HG03097 (cell line): Measurements from ENCODE around the gene MEGF11.
A peak's percentile ranks its signal among the peaks of the same experiment; 100 is the strongest.

Experiments
- ATAC-seq: cut with Tn5 transposase; IDR thresholded peaks from one replicate; pipeline ENCODE4 v1.9.1; 2021; ENCODE audit not compliant: unreplicated experiment, low FRiP score

The MEGF11 gene

GRCh38 chr15:66253418-66254088 is at the start of gene MEGF11:
TSS of gene MEGF11 (minus strand) at chr15:66253750. CDS start at chr15:66128403, 125,347 bp downstream.
- no peak for ATAC-seq

- no peak for ATAC-seq
These were observed 49.1 kb upstream of the MEGF11 start for GRCh38 chr15:66302489-66303278.

DNA sequence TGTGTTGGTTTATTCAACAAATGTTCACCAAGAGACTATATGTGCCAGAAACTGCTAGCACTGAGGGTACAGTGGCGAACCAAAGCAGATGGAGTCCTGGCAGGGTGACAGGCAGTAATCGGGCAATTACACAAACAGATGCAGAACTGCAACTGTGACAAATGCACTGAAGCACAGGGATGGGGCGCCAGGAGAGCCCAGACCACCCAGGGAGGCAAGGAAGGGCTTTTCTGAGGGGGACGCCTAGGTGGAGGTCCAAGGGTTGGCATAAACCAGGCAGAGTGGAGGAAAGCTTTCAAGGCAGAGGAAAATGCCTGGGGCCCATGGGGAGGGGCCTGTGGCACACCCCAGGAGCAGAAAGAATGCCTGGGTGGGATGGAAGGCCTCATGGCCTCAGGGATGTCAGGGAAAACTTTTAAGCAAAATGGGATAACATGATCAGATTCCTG is 45.3 kb upstream of the MEGF11 start:
- ATAC-seq, result no peak

GRCh38 chr15:66296186-66296585 is 42.6 kb upstream of the MEGF11 start:
- ATAC-seq, result no peak

- no peak for ATAC-seq
These were observed 41.3 kb upstream of the MEGF11 start for GRCh38 chr15:66294932-66295235.

DNA sequence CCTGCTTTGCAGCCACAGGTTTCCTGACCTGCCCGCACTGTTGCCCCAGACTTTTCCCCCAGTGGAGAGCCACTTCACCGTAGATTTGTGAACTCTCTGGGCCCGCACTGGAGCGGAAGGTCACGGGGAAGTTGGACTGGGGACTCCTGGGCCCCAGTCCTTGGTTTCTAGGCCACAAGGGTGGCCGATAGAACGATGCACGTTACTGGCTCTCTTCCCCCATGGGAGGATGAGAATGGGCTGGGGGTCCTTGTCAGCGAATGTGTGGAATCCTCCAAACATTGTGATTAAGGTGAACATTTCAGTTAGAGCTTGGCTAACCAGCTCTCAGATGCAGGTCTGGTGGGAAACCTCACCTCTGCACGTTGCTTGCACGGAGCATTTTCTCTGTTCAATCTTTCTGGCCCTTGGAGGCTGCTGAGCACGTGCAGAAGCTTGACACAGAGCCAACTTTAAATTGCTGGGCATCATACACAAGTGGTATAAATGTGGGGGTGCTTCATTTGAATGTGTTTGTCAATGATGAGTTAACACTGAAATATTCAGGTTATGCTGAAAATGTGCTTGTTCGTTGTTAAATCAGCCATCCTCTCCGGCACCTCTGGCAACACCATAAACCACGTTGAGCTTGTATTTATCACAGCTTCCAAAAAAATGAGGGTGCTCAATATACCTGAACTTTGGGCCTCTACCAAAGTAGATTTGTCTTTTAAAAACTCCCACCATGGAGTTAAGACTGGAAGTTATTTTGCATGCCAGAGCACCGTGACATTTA is 40.8 kb upstream of the MEGF11 start:
- ATAC-seq, result no peak

DNA sequence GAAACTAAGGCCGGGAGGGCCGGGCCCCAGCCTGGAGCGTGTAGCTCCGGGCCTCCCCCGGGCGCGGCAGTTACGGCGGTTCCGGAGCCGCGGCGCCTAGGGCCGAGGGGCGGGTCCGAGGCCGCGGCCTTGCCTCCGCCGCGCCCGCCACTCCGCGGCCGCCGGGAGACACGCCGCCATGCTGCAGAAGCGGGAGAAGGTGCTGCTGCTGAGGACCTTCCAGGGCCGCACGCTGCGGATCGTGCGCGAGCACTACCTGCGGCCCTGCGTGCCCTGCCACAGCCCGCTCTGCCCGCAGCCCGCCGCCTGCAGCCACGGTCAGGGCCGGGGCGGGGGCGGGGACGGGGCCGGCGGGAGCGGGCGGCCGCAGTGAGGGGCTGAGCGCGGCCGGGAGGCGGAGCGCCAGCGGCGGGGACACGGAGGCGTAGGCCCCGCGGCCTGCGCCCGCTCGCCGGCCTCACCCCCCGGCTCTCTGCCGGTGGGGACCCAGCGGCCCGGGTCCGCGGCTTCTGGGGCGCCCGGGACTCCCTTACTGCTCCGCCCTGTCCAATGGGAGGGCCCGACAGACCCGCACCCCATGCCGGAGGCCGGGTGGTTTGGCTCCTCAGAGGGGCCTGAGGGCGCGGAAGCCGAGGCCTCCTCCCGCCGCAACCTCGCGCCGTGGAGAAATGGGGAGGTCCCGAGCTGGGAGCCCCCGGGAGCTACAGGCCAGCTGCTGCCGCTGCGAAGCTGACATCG is 40.0 kb upstream of the MEGF11 start, which contains the start of gene DIS3L:
Gene DIS3L, plus strand, starts transcription at position 150 of the 738 bp plus-strand sequence. Its CDS starts 29 bp downstream, at position 179.
- ATAC-seq, result peak; percentile 54

DNA sequence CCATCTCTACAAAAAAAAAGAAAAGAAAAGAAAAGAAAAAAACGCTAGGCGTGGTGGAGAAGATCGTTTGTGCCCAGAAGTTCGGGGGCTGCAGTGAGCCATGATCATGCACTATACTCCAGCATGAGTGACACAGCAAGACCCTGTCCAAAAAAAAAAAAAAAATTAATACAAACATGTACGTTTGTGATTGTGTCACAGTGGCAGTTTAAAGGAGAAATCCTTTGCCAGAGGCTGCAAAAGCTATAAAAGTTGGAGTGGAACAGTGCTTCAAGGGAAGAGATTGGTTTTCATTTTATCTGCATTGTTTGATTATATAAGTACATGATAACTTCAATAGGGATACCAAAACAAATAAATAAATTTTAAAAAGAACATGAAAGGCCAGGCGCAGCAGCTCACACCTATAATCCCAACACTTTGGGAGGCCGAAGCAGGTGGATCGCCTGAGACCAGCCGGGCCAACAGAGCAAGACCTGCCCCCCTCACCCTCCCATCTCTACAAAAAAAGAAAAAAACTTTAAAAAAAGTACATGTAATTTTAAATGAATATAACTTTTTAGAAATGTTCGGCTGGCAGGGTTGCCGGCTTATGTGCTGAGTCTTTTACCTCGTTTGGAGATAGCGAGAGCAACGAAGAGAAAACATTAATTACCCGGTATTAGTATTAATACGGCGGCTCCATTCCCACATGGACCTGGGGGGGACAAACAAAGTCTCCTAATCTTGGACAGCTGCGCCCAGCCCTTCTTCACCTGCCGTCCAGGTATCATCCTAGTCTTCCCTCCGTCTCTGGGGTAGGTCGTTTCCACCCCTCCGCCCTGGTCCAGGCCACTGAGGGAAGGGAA is 39.2 kb upstream of the MEGF11 start:
- ATAC-seq, result no peak

DNA sequence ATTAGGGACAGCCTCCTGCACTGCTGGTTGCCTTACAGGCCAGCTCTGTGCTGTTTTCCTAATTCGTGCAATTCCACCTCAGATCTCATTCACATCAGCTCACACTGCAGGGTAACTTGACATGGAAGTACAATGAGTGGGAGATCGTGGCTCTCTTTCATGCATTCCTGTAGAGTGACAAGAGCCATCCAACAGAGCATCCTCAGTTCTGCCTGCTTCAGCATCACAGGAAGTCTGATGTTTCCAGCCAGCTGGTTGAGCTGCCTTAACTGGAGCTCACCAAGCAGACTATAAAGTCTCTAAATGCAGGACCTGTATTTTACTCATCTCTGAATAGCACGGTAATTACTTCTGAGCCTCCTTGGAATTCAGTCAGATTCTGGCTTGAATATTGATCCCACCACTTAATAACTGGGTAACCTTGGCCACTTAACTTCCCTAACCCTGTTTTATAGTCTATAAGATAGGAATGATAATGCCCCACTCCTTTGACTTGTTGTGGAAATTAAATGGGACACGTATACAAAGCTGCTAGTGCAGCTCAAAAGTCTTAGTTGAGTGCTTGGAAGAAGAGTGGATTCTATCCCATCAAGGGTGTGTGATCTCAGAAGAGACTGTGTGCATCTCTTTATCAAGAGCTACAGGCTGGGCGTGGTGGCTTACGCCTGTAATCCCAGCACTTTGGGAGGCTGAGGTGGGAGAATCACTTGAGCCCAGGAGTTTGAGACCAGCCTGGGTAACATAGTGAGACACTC is 38.4 kb upstream of the MEGF11 start:
- no peak for ATAC-seq

DNA sequence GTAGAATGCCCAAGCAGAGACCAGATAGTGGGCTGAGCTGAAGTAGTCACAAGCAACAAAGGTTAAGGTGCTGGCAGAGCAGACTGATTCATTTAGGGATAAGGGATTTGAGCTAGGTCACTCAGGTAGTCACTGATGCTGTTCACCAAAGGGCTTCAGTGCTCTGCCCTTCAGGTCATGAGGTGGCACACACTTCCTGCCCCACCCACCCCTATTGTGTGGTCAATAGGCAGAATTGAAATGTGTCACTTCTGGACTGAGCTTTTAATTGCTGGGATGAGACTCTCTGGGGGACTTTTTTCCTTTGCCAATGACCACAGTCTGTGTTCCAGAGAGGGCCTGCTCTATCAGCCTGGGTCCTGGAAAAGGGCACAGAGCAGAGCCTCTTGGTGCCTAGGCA is 37.0 kb upstream of the MEGF11 start:
- ATAC-seq, result no peak

GRCh38 chr15:66290007-66290406 is 36.5 kb upstream of the MEGF11 start:
- ATAC-seq, result no peak

DNA sequence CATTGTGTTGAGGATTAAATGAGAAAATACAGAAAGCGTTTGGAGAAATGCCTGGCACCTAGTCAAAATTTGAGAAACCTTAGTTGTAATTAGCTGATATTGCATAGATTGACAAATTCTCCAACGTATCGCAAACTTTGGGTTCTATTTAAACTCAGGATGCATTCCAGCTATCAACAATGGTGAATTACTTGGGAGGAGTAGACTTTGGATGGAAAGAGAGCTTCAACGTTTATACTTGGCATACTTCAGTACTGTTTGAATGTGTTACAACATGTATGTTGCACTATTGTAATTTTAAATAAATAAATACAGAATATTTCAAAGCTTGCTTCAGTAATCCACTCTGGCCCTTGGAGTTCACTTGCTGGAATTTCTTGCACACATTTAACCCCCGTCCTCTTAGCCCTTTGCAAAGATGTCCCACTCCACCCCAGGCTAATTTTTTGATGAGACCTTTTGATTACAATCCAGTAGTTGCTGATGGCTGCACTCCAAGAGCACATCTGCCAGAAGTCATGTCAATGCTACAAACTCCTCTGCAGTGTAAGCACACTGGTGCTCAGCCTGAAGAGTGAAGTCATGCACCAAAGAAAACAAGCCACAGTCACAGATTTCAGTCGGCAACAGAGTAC is 35.1 kb upstream of the MEGF11 start:
- no peak for ATAC-seq

GRCh38 chr15:66288093-66288492 is 34.5 kb upstream of the MEGF11 start:
- no peak for ATAC-seq

- ATAC-seq, result no peak
These were observed 34.0 kb upstream of the MEGF11 start for GRCh38 chr15:66287461-66288057.

- ATAC-seq, result no peak
These were observed 32.2 kb upstream of the MEGF11 start for GRCh38 chr15:66285533-66286280.

GRCh38 chr15:66284271-66284670 is 30.7 kb upstream of the MEGF11 start:
- no peak for ATAC-seq

DNA sequence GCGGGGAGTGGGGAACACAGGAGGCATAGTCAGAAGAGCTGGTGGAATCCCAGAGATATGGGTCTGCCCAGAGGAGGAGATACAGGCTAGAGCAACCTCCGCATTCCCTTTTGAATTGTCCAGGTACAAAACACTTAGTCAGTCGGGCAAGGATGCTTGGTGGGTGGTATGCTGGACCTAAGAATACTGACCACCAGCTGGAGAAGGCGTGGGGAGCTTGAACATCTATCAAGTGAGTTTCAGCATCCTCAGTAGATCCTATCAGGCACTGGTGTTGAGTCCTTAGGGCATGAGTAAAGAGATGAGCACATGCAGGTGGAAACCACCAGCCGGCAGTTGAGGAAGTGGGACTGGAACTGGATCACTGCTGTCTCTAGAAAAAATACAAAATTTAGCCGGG is 25.1 kb upstream of the MEGF11 start:
- ATAC-seq, result no peak
